Aorta (tissue), 5 donors: ENCODE data around the gene MPHOSPH8. TPM values are rescaled to one million over a fixed set of nuclear protein-coding genes. Genes with fewer than 3 reads are reported as not detected.

ENCODE experiments used
- ATAC-seq: fragments of 200-7000 bp; cut with Tn5 transposase; one replicate; pipeline ENCODE4 v1.9.1; 2022; ENCODE audit warnings: moderate library complexity; ENCODE audit not compliant: low FRiP score
- DNase-seq, 2 donors: peaks; one replicate each; pipeline ENCODE4 v3.0.0-alpha.2; 2020
- H3K27ac ChIP-seq, 2 donors: one replicate each; pipeline ENCODE4 v1.5.1; 2013; ENCODE audit warnings: low read length in 2 of 2, mild to moderate bottlenecking in 2 of 2, moderate library complexity in 2 of 2, control low read depth in 1 of 2, inconsistent platforms in 1 of 2, low read depth in 1 of 2
- H3K27me3 ChIP-seq, 2 donors: one replicate each; pipeline ENCODE4 v1.6.1; 2013; ENCODE audit warnings: control low read depth in 1 of 2, low read length in 1 of 2, mild to moderate bottlenecking in 1 of 2, moderate library complexity in 1 of 2; ENCODE audit not compliant: insufficient read depth in 2 of 2, control insufficient read depth in 1 of 2
- H3K36me3 ChIP-seq, 2 donors: one replicate each; pipeline ENCODE4 v1.6.1; 2013; ENCODE audit warnings: control low read depth in 1 of 2, low read length in 1 of 2, mild to moderate bottlenecking in 1 of 2; ENCODE audit not compliant: insufficient read depth in 2 of 2, control insufficient read depth in 1 of 2
- H3K4me1 ChIP-seq, 2 donors: one replicate each; pipeline ENCODE4 v1.6.1; 2013; ENCODE audit warnings: low read length in 2 of 2, control low read depth in 1 of 2, mild to moderate bottlenecking in 1 of 2, moderate library complexity in 1 of 2; ENCODE audit not compliant: insufficient read depth in 2 of 2, control insufficient read depth in 1 of 2
- H3K4me3 ChIP-seq, 2 donors: one replicate each; pipeline ENCODE4 v1.5.1; 2013; ENCODE audit warnings: low read length in 2 of 2, control low read depth in 1 of 2, mild to moderate bottlenecking in 1 of 2
- H3K9me3 ChIP-seq: one replicate; pipeline ENCODE4 v1.6.1; 2013; ENCODE audit warnings: mild to moderate bottlenecking, low read length; ENCODE audit not compliant: control insufficient read depth
- WGBS, 2 donors: extraction: QIAGEN DNeasy Blood & Tissue Kit; methylation state at CpG; one replicate each; pipeline ENCODE4 v1.1.7; 2013; 5-methylcytosine and 5-hydroxymethylcytosine counted together
- intact Hi-C, 2 donors: fragments of 100-400 bp; cut with DNase I; formaldehyde crosslinking; loops; one replicate each; pipeline versions ENCODE4 v1.14.2 to v1.15.0; 2022
- polyA plus RNA-seq, 2 donors: library from polyadenylated mRNA; stranded (reverse); fragments of 200-250 nt; gene quantifications; one replicate each; pipeline ENCODE4 v1.2.3, GENCODE V29; 2013
- total RNA-seq, 2 donors: library from RNA; stranded (reverse); fragmentation: NEBNext Ultra II Directional; extraction: Animal tissue kit (Norgen Biotek cat#: 25700); gene quantifications; one replicate each; pipeline ENCODE4 v1.2.1, GENCODE V29; 2021
- donor health status: healthy with polysubstance abuse.
- donor health status: Bipolar disorder and iron deficiency.
- donor health status: DM: no; HTN: no; CAD: no.
- donor health status: DM: no; HTN: no; CAD: no.
- donor health status: DM: yes; HTN: yes; CAD: no.

MPHOSPH8 gene
- total and polyA plus RNA-seq, 4 donors = 33.6 to 52.7 (median 41.1) TPM

DNA sequence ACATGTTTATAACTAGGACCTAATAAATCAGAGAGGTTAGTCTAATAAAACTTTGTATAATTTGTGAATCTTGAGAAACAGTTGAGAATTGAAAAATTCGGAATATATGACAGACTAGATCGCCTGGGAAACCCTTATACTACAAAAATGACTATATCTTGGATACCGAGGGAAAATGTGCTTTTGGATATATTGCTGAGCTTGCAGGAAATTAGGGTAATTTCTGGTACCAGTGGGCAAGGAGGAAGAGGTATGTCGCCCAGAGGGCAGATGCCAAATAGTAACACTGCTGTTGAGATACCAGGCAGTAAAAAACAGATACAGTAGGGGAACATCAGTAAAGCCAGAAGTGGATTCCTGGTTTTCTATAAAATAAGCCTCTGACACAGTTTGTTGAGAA, 17.3 kb downstream of the MPHOSPH8 start:
- ATAC-seq (no peak), DNase-seq (no peak)
- Histone ChIP-seq H3K4me1 (no peaks in the 10 kb centered on the region), H3K27ac (no peak overlapping the region), H3K36me3 (peaks cover 3 to 10% of the 10 kb centered on the region in 2 donors), H3K9me3 (no peaks in the 10 kb centered on the region), H3K4me3 (no peak overlapping the region), H3K27me3 (no peaks in the 10 kb centered on the region)
- 94 to 95% methylated on average over 4 of the region's 4 CpGs for WGBS, 2 donors
- intact Hi-C loops = no loop called here

DNA sequence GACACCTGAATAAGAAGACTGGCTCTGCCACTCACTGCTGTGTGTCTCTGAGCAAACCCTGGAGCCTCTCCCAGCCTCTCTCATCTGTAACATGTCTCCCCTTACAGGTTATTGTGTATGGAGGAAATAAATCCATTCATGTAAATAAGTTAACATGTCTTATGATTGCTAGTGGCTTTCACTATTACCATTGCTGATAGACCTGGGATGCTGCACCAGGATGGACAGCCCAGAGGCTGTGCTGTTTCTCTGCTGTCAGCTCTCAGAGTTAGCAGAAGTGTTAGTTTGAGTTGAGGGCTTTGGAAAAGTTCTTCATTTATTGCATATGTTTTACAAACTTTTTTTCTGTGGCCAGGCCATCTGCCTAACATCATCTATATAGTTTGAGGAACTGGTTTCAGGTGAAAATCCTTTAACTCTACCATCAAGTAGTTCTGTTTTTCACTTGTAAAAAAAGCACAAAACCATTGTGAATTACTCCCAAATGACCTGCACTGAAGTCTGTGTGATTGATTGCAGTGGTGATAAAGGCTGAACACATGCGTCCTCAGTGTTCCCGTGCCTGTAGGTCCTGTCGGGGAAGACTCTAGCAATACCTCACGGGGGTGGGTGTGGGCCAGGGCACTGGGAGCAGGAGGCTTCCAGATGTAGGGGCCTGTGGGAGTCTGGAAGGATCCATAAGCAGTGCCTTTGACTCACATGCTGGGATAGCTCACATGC, 24.6 kb downstream of the MPHOSPH8 start:
- H3K27me3 ChIP-seq = no peaks in the 10 kb centered on the region
- intact Hi-C loops = no loop called here
- WGBS, 2 donors = 25 to 35% methylated on average over 4 of the region's 4 CpGs
- no peak for DNase-seq
- H3K36me3 ChIP-seq = peaks cover 0 to 3% of the 10 kb centered on the region in 2 donors
- H3K27ac ChIP-seq = no peak overlapping the region
- H3K4me1 ChIP-seq = no peaks in the 10 kb centered on the region
- no peaks in the 10 kb centered on the region for H3K9me3 ChIP-seq
- no peak for ATAC-seq
- H3K4me3 ChIP-seq = no peak overlapping the region

DNA sequence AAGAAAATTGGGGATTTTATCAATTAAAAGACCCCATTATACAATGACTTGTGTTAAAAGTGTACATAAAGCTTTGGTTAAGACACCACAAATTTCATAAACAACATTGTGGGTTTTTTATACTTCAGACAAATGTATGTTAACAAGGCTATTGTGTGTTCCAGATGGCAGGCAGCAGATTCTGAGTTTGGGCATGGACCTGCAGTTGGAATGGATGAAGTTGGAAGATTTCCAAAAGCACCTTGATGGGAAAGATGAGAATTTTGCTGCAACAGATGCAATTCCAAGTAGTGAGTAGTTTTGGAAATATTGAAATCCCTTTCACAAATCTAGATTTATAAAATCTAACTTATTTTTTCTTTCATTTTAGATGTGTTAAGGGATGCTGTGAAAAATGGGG, 25.4 kb downstream of the MPHOSPH8 start:
- intact Hi-C loops = no loop called here
- peaks cover 2 to 3% of the 10 kb centered on the region in 2 donors for H3K36me3 ChIP-seq
- ATAC-seq (no peak), DNase-seq (no peak)
- no peak overlapping the region for H3K4me3 ChIP-seq
- H3K27me3 ChIP-seq = no peaks in the 10 kb centered on the region
- H3K9me3 ChIP-seq = no peaks in the 10 kb centered on the region
- H3K27ac ChIP-seq = no peak overlapping the region
- no peaks in the 10 kb centered on the region for H3K4me1 ChIP-seq

DNA sequence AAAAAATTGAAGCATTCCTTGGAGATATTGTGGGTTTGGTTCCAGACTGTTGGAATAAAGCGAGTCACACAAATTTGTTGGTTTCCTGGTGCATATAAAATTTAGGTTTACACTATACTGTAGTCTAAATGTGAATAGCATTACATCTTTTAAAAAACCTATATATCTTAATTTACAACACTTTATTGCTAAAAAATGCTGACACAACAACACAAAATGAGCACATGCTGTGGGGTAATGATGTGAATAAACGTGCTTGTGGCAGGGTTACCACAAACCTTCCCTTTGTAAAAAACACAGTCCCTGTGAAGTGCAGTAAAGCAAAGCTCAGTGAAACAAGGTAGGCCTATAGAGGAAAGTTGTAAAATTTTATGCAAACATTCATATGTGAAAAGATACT, 27.7 kb downstream of the MPHOSPH8 start:
- WGBS, 2 donors = 75 to 83% methylated on average over 2 of the region's 2 CpGs
- Histone ChIP-seq H3K9me3 (no peaks in the 10 kb centered on the region), H3K27ac (no peak overlapping the region), H3K36me3 (peaks cover 2 to 3% of the 10 kb centered on the region in 2 donors), H3K4me1 (no peaks in the 10 kb centered on the region), H3K27me3 (no peaks in the 10 kb centered on the region), H3K4me3 (no peak overlapping the region)
- no peak for ATAC-seq
- no peak for DNase-seq
- intact Hi-C loops = no loop called here

DNA sequence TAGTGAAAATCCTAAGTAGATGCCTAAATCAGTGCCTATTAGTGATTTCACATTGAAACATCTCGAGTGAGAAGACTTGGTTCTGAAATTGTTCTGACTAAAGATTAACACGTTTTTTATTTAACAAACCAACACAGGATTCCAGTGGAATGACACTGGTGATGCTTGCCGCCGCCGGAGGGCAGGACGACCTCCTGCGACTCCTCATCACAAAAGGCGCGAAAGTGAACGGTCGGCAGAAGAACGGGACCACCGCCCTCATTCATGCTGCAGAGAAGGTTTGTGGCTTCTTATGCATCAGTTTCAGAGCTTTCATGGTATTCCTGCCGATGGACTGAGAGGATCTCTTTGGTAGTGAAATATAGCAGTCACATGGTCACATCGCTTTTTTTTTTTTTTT, 28.1 kb downstream of the MPHOSPH8 start:
- Histone ChIP-seq H3K4me3 (no peak overlapping the region), H3K36me3 (peaks cover 3 to 4% of the 10 kb centered on the region in 2 donors), H3K4me1 (no peaks in the 10 kb centered on the region), H3K27me3 (no peaks in the 10 kb centered on the region), H3K9me3 (no peaks in the 10 kb centered on the region), H3K27ac (no peak overlapping the region)
- intact Hi-C loops = no loop called here
- ATAC-seq (no peak), DNase-seq (no peak)
- 91 to 94% methylated on average over 15 of the region's 15 CpGs for WGBS, 2 donors

DNA sequence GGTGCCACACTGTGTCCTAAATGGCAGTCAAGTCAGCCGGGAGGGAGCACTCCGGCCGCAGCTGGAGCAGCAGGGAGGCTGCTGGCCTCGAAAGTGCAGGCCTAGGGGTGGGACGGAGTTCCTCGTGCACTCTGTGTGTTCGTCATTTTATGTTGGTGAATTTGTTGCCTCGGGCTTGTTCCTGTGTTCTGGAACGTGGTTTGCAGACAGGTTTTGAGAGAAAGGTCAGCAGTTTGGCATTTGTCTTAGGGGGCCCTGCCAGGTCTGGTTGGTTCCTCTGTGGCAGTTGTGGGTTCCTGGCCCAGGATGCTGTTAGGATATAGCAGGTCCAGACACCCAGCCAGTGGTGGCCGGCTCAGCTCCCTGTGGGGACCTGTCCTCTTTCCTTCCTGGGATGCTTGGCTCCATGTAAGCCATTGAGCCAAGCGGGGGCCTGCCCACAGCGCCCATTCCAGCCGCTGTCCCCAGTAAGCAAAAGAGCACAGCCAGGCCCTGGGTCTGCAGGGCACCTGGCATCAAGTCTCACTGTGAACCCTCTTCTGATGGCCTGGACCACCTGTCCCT, 30.0 kb downstream of the MPHOSPH8 start:
- intact Hi-C loops = no loop called here
- no peak overlapping the region for H3K27ac ChIP-seq
- DNase-seq (no peak), ATAC-seq (no peak)
- peaks cover 3 to 5% of the 10 kb centered on the region in 2 donors for H3K36me3 ChIP-seq
- no peak overlapping the region for H3K4me3 ChIP-seq
- WGBS, 2 donors = 83 to 84% methylated on average over 13 of the region's 13 CpGs
- no peaks in the 10 kb centered on the region for H3K9me3 ChIP-seq
- no peaks in the 10 kb centered on the region for H3K27me3 ChIP-seq
- no peaks in the 10 kb centered on the region for H3K4me1 ChIP-seq

DNA sequence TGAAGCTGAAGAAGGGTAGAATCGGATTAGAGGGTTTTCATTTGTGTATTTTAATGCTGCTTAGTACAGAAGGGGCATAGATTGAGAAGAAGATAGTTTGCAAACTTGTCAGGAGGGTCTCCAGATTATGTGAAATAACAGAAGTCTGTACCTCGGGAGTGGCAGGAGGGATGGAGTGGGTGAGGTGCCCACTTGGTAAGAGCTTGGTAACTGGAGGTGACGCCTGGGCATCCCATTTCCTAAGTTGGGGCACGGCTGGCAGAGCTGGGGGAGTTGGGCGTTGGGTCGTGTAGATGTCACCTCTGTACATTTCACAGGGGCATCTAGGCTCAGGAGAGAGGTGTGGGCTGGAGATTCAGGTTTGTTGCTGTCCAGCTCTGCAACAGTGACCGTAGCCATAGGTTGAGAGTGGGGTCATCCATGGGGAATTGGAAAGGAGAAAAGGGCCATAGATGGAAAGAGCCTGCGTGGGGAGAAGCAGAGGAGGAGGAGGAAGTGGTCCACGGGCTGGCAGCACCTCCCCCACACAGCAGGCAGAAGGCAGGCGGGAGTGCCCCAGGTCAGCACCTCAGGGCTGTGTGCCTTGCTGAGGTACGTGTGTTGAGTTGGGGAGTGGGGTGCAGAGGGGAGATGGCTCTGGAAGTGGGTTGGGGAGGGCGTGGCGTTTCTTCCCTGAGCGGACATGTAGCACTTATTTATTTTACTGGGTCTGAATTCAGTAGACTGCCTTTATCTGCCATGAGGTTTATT, 31.2 kb downstream of the MPHOSPH8 start:
- Histone ChIP-seq H3K4me3 (no peak overlapping the region), H3K27ac (no peak overlapping the region), H3K9me3 (no peaks in the 10 kb centered on the region), H3K27me3 (no peaks in the 10 kb centered on the region), H3K36me3 (peaks cover 4 to 5% of the 10 kb centered on the region in 2 donors), H3K4me1 (no peaks in the 10 kb centered on the region)
- WGBS, 2 donors = 82 to 84% methylated on average over 14 of the region's 14 CpGs
- intact Hi-C loops = no loop called here
- DNase-seq (no peak), ATAC-seq (no peak)

DNA sequence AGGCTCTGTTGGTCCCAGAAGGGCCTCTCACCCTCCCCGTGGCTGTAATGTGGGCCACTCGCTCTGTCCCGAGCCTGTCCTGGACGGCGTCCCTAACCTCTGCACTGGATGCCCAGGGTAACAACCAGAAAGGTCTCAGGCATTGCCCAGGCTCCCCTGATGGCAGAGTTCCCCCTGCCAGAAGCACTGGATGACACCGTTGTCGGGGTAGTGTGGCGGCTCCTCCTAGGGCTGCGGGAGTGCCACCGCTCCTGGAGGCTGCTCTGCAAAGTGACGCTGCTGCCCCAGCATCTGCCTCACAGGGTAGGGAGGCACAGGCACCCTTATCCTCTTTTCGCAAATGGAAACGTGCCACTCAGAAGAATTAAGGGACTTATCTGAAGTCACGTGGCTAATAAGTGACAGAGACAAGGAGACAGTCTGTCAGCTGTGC, 32.0 kb downstream of the MPHOSPH8 start:
- intact Hi-C loops = no loop called here
- ATAC-seq = no peak
- H3K36me3 ChIP-seq = peaks cover 7 to 8% of the 10 kb centered on the region in 2 donors
- no peaks in the 10 kb centered on the region for H3K4me1 ChIP-seq
- 80 to 81% methylated on average over 14 of the region's 14 CpGs for WGBS, 2 donors
- H3K27ac ChIP-seq = no peak overlapping the region
- H3K4me3 ChIP-seq = no peak overlapping the region
- no peaks in the 10 kb centered on the region for H3K9me3 ChIP-seq
- H3K27me3 ChIP-seq = no peaks in the 10 kb centered on the region
- DNase-seq = no peak

DNA sequence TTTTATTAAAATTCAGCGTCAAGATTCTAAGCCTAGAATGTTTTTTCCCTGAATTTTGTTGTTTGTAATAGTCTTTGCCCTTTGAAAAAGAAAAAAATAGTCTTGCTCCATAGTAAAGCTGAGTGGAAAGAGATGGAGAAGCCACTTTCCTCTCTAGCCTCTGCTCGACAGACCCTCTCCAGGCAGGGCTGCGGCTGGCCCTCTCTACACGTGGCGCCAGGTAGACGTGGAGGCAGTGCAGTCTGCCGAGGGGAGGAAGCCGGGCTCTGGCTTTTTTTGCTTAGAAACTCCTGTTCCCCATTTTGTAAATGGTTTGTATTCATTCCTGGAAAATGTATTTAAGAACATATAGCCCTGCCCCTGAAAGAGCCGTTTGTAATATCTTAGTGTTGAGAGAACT, 35.3 kb downstream of the MPHOSPH8 start:
- no peaks in the 10 kb centered on the region for H3K9me3 ChIP-seq
- DNase-seq (no peak), ATAC-seq (no peak)
- H3K36me3 ChIP-seq = peaks cover 5 to 7% of the 10 kb centered on the region in 2 donors
- WGBS, 2 donors = 87 to 88% methylated on average over 9 of the region's 9 CpGs
- H3K27ac ChIP-seq = no peak overlapping the region
- H3K27me3 ChIP-seq = no peaks in the 10 kb centered on the region
- no peak overlapping the region for H3K4me3 ChIP-seq
- no peaks in the 10 kb centered on the region for H3K4me1 ChIP-seq
- intact Hi-C loops = no loop called here
